GM12873 (cell line): ENCODE measurements around the gene E2F2.

Experiments used
- TF ChIP-seq, protein P1 (sequence below): IDR thresholded peaks from 2 replicates; pipeline ENCODE4 v1.5.1; 2012; ENCODE audit warnings: low read depth, mild to moderate bottlenecking, moderate library complexity, low read length, control low read depth; ENCODE audit not compliant: insufficient read depth; ENCODE audit errors: missing control alignments

E2F2 gene, protein sequence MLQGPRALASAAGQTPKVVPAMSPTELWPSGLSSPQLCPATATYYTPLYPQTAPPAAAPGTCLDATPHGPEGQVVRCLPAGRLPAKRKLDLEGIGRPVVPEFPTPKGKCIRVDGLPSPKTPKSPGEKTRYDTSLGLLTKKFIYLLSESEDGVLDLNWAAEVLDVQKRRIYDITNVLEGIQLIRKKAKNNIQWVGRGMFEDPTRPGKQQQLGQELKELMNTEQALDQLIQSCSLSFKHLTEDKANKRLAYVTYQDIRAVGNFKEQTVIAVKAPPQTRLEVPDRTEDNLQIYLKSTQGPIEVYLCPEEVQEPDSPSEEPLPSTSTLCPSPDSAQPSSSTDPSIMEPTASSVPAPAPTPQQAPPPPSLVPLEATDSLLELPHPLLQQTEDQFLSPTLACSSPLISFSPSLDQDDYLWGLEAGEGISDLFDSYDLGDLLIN

DNA sequence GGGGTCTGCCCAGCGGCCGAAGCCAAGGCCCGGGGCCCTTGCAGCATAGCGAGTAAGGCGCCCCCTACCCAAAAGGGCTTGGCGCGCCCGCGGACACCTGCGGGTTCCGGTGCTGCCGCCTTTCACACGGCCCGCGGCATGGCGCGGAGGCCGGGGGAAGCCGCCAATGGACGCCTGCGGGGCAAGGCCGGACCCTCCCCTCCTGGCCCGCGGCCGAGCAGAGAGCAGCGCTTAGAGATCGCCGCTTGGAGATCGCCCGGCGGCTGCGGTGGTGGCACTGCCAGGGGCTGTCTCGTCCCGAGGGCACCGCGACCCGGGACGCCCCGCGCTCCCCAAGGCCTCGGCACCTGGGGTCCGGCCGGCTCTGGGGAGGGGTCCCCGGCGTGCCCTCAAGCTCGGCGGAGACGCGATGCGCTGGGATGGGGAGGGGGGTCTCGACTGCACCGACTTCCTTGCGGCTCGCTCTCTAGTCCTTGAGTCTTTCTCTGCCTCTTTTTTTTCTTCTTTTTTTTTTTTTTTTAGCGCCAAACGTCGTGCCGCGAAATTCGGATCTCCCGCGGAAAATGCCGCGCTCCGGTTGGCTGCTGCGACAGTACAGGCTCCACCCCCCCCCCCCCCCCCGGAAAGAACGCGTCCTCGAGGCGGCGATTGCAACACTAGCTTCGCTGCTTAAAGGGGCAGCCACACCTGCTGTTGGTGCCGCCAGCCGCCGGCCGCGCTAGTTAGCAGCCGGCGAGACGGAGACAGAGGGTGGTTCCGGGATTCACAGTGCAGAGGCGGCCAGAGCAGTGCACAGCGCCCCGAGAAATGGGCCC lies at the start of gene E2F2:
E2F2 (minus strand) TSS at position 487 of the 815 bp plus-strand sequence; CDS start at position 47, 440 bp downstream.
- TF ChIP-seq, protein P1, sequence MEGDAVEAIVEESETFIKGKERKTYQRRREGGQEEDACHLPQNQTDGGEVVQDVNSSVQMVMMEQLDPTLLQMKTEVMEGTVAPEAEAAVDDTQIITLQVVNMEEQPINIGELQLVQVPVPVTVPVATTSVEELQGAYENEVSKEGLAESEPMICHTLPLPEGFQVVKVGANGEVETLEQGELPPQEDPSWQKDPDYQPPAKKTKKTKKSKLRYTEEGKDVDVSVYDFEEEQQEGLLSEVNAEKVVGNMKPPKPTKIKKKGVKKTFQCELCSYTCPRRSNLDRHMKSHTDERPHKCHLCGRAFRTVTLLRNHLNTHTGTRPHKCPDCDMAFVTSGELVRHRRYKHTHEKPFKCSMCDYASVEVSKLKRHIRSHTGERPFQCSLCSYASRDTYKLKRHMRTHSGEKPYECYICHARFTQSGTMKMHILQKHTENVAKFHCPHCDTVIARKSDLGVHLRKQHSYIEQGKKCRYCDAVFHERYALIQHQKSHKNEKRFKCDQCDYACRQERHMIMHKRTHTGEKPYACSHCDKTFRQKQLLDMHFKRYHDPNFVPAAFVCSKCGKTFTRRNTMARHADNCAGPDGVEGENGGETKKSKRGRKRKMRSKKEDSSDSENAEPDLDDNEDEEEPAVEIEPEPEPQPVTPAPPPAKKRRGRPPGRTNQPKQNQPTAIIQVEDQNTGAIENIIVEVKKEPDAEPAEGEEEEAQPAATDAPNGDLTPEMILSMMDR, result peak; percentile 9

DNA sequence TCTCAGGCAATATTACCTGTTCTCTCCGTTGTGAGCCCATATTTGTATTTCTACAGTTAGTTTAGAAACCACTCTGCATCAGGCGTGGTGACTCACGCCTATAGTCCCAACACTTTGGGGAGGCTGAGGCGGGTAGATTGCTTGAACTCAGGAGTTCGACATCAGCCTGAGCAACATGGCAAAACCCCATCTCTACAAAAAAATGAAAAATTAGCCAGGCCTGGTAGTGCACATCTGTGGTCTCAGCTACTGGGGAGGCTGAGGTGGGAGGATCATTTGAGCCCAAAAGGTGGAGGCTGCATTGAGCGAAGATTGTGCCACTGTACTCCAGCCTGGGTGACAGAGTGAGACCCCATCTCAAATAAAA lies 47.9 kb upstream of the E2F2 start:
- TF ChIP-seq, protein P1, result no peak

DNA sequence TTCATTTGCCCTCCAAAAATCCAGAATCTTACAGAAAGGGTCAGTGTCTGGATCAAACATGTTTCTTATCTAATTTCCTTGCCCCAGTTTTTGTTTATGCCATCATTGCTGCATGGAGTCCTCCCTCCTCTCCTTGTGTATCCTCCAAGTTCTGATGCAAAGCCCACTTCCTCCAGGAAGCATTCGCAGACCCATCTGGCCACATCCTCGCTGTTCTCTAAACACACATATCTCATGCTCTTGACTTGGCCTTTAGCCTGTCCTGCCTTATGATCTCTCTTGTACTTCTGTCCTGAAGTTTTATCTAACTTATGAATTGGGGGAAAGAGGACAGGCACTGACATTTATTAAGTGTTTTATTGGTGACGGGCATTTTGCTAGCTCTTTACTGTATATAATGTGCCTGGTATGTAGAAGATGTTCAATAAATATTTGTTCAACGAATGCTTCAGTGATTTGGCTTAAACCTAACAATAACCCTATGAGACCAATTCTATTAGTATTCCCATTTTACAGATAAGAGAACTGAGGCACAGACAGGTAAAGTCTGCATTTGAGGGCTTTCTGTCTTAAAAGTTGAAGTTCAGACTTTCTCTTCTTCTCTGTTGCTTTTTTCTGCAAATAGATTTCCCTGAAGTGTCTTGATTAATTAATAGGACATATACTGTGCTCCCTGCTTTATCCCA lies 47.4 kb upstream of the E2F2 start:
- TF ChIP-seq, protein P1, result no peak

DNA sequence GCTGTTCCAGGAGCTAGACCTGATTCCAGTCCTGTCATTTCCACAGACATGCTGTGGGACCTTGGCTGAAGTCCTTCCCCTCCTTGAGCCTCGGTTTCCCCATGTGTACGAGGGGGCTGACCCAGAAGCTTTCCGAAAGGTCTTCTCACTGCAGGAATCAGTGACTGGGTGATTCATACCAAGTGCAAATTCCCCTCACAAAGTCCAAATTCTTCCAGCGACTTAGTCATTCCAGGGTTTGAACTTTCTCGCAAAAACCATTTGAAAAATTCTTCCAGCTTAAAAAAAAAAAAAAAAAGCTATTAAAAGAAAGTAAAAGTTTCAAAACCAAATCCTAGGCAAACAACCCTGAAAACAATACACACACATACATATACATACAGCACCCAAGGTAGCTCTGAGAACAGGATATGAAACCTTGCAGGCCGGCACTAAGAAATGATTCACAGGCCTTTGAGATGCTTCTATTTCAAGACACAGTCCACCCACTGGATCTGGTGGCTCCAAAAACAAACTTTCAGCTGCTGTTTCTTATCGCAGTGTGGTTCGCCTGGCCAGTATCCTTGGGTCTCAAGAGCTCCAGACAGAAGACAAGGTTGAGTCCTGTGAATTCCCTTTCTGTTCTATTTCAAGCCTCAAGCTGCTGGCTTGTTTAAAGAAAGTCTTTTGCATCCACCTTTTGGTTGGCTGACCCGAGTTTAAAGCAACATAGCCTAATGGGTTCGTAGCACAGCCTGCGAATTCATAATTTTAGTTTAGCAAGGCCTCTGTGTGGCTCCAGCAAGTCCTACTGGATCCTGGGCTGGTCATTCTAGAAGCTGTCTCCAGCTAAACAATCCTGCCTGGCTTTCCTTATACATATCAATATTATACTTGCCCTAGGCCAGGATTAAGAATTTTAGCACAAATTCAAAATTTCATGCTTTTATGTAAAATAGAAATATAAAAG lies 46.3 kb upstream of the E2F2 start:
- TF ChIP-seq, protein P1, result no peak

DNA sequence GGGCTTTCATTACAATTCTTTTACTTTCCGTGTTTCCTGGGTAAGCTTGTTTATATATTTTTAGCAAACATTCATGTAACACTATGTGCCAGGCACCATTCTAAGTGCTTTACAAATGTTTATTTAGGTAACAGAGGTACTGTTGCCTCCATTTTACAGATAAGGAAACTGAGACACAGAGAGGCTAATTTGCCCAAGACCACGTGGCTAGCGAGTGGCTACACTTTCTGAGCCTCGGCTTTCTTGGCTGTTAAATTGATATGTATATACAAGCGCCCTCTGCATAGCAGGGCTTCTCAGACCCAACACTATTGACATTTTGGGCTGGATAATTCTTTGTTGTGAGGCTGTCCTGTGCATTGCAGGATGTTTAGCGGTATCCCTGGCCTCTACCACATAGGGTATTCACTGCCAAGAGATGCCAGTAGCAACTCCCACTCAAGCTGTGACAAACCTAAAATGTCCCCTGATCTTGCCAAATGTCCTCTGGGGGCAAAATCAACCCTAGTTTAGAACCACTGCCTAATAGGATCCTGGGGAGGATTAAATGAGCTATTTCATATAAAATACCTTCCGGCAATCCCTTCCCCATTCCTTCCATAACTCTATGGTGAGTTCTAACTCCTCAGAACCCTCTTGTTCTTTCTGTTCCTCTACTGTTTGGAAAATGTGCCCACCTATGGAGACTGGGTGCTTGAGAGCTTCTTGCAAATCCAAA lies 45.5 kb upstream of the E2F2 start:
- TF ChIP-seq, protein P1, result no peak

DNA sequence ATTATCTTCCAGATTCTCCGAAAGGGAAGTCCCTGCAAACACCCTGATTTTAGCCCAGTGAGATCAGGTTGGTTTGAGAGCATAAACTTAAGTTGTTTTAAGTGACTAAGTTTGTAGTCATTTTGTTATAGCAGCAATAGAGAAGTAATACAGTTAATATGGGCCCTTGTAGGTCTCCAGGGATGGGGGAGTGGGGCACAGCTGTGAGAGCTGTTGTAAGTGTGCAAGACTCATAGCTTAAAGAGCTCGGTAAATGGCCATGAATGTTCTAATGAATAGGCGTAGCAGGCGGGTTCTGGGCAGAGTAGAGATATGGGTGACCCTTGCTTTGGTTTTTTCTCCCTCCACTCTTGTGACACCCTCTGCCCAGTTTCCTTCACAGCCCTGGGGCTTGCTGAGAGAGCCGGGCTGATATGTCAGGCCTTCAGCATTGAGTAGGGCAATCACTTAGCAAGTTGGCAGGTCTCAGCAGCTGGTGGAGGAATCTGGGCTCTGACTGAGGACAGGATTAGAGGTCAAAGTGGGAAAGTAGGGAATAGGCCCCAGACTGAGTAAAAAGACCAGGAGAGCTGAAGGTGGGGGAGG lies 44.3 kb upstream of the E2F2 start:
- TF ChIP-seq, protein P1, result no peak
